HG02884 (cell line): ENCODE measurements around the gene RALB.

Source experiments
- ATAC-seq: cut with Tn5 transposase; IDR thresholded peaks from one replicate; pipeline ENCODE4 v1.9.1; 2021; ENCODE audit warnings: mild to moderate bottlenecking, moderate library complexity; ENCODE audit not compliant: unreplicated experiment

Gene RALB

DNA sequence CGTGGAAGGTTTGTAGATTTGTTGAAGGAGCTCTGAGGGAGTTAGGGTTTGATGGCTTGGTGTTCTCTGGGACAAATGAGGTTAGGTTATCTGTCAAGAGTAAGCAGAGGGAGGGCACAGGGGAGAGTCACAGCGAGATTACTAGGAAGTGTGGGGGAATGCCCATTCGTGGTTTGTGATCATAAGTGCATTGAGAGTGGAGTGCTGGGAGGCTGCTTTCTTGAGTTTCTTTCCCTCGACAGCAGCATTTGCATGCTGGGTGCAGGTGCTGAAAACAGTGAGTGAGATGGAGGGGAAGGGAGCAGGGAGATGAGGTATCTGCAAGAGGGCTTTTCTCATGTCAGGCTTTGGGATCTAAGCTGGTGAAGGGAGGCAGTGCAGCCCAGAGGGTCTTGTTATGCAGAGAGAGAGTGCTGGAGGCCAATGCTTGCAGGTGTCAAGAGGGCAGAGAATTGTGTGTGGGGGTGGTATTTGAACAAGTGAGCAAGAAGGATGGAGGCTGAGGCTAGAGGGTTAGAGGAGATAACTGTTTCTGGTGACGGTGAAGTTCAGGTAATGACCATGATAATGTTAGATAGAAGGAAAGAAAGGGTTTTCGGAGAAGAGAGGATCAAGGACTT, 8.8 kb downstream of the RALB start:
- ATAC-seq, result peak; percentile 81

DNA sequence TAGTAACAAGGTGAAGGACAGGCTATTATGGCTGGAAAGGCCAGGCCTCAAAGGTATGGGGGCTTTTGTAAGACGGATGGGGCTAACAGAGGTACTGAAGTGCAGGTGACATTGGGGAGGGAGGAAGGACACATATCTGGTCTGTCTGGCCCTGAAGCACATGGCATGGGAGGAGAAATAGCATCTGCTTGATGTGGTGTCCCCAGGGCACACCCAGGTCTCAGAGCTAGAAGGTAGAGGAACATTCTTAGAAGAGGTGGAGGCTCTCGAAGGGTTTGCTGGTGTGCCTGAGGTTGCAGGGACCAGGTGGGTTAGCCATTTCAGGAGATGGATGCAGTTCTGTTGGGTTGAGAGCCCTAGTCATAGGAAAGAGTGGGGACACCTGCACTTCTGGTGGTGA, 9.5 kb downstream of the RALB start:
- no peak for ATAC-seq

DNA sequence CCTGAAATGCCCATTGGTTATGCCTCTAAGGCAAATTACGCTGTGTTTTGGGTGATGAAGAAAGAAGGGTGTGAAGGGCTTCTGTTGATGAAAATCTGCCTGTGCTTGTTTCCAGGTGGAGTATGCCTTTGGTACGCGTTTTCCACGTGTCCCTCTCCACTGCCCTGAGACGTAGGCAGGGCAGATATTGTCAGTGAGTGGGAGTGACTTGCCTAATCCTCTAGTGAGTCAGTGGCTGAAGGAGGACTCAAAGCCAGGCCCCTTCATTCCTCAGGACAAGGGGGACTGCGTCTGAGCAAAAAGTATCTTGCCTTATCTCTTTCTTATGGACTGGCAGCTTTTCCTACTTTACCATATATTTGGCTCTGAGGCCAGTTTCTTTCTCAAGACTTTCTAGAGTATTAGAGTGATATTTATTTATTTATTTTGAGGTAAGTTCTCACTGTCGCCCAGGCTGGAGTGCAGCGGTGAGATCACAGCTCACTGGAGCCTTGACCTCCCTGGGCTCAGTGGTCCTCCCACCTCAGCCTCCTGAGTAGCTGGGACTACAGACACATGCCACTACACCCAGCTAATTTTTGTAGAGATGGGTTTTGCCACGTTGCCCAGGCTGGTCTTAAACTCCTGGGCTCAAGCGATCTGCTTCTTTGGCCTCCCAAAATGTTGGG, 10.2 kb downstream of the RALB start:
- ATAC-seq, result no peak

DNA sequence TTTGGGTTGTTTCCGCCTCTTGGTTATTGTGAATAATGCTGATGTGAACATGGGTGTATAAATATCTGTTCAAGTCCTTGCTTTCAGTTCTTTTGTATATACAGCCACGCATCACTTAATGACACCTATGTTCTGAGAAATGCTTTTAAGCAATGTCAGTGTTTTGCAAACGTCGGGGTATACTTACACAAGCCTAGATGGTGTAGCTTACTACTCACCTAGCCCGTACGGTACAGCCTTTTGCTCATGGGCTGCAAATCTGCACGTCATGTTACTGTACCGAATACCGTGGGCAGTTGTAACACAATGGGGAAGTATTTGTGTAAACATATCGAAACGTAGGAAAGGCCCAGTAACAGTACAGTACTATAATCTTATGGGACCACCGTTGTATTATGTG, 12.4 kb downstream of the RALB start:
- ATAC-seq, result peak; percentile 56

DNA sequence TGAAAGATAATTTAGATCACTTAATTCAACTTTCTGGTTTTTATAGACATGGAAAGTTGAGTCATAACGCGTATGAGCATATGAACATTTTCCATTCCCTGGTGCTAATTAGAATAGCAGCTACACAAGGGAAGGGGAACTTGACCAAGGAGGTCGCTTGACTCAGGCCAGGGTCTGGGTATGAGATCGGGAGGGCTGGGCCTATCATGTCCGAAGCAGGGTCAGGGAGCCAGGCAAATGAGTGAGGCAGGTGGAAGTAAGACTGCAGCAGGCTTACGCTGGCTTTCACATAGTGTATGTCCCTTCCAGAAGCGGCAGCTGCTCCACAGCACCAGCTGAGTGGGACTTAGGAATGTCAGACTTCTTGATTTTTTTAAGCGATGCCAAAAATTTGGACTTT, 14.7 kb downstream of the RALB start:
- ATAC-seq, result no peak

DNA sequence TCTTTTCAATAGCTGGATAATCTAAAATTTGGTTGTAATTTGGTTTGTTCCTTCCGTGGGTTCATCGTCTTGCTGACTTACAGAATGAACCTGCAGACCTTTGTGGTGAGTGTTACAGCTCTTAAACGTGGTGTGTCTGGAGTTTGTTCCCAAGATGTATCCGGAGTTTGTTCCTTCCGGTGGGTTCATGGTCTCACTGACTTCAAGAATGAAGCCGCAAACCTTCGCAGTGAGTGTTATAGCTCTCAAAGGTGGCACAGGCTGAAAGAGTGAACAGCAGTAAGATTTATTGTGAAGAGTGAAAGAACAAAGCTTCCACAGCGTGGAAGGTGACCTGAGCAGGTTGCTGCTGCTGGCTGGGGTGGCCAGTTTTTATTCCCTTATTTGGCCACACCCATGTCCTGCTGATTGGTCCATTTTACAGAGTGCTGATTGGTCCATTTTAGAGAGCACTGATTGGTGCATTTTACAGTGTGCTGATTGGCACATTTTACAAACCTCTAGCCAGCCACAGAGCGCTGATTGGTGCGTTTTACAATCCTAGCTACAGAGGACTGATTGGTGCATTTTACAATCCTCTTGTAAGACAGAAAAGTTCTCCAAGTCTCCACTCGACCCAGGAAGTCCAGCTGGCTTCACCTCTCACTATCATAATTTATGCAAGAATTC, 16.6 kb downstream of the RALB start:
- ATAC-seq, result no peak

DNA sequence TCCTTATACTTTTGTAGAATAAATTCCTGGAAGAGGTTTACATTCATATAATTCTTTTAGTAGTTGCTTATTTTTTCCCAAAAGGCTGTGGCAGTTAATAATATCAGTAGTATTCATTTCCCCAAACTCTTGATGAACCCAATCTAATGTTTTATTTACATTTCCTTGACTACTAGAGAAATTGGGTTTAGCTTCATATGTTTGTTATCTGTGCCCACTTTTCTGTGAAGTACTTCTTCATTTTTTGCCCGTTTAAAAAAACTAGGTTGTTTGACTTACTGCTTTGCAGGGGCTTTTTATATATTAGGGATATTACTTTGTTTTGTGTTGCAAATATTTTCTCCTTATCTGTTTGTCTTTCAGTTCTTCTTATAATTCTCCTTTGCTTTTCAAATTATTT, 17.2 kb downstream of the RALB start:
- no peak for ATAC-seq

DNA sequence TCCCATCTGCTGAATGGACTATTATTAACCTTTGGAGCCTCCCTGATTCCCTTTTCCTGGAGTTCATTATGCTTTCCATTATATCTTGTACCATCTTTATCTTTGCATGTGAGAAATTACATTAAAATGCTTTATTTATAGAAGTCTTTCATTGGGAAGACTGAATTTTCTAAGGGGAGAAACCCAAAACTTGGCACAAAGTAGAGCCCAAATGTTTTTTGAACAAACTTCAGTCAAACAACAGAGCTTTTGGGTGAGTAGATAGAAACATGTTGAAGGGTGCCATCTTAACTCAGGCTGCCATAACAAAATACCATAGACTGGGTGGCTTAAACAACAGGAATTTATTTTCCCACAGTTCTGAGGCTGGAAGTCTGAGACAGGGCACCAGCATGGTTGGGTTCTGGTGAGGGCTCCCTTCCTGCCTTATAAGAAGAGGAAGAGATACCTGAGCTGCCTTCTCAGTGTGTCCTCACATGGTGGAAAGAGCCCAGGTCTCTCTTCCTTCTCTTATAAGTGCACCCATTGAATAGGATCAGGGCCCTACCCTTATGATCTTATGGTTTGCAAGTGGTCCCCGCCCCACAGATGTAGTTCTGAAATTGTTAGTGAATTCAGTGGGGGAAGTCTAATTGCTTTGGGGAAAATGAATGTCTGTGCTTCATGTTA, 19.2 kb downstream of the RALB start:
- no peak for ATAC-seq

DNA sequence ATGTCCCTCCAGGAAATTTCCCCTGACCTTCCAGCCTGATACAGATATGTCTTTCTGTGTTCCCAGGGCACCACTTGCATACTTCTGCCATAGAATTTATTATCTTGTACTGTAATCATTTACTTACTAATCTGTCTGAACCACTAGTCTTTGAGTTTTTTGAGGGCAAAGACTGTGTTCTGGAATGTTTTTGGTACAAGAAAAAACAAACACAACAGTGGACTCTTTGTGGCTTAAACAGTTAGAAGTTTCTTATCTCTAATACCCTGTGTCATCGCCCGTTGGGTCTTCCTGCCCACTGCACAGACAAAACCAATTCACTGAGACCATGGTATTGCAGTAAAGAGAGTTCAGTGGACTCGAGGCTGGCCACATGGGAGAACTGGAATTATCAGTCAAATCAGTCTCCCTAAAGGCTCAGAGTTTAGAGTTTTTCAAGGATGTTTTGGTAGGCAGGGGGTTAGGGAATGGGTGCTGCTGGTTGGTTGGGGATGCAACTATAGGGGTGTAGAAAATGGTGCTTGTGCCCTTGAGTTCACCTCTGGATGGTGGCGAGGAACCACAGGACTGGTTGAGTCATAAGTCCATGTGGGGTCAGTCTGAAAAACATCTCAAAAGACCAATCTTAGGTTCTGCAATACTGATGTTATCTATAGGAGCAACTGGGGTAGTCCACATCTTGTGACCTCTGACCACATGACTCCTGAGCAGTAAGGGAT, 20.3 kb downstream of the RALB start:
- no peak for ATAC-seq

DNA sequence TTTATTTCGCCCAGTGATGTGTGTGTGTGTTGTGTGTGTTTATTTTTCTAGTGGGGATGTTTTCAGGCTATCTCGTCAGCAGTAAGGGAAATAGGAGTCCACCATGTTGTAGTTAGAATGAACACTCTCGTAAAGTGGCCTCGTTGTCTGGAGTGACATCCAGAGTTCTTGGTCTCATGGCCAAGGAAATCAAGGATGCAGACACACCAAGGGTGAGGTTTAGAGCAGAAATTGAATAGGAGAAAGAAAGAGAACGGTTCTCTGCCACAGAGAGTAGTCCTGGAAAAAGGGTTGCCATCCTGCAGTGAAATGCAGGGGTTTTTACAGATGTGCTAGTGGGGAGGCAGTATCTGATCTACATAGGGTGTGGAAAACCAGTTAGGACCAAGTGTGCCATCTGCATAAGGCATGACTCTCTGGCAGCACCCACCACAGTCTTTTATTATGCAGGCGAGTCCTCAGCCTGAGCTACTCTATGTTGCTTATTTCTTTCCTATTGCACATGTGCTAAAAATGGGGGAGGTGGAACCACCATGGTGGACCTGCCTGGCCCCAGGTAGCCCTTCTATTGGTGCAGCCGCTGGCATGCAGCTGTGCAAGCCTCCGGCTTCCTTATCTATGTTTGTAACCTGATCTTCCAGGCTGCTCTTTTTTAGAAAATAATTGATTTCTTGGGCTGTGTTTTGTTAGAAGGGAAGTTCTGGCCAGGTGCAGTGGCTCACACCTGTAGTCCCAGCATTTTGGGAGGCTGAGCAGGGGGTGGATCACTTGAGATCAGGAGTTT, 23.2 kb downstream of the RALB start:
- no peak for ATAC-seq

DNA sequence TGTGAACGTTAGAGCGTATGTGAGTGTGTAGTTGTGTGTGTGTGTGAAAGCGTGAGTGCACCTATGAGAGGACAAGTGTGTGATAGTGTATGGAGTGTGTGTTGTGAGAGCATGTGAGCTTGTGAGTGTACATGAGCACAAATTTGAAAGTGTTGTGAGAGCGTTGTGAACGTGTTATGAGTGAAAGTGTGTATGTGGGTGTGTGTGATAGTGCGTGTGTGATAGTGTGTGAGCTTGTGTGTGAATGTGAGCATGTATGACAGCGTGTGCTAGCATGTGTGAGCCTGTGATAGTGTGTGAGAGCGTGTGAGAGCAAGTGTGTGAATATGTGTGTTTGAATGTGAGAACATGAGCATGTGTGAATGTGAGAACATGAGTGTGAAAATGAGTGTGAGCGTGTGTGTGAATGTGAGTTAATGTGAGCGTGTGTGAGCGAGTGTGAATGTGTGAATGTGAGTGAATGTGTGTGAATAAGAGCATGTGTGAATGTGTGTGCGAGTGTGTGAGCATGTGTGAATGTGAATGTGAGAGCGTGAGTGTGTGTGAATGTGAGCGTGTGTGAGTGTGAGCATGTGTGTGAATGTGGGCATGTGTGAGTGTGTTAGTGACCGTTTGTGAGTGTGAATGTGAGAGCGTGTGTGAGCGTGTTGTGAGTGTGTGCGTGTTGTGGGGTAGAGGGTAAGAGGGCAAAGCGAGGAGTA, 25.0 kb downstream of the RALB start:
- ATAC-seq, result no peak

DNA sequence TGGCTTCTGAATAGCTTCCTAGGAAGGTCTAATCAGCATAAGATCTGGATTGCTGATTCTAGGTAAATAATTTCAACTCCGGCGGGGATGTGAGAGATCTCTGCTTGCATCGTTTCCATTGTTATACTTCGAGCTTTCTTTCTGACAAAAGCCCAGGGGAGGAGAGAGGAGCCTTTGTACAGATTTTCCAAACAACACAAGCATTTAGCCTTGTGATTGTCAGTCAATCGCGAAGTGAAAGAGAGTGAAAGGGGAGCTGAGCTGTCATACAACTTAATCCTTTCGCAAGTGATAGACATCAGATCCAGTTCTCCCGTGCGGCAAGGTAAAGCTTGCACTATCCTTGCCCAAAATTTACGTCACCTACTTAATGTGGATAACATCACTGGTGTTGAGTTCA, 26.2 kb downstream of the RALB start:
- no peak for ATAC-seq

DNA sequence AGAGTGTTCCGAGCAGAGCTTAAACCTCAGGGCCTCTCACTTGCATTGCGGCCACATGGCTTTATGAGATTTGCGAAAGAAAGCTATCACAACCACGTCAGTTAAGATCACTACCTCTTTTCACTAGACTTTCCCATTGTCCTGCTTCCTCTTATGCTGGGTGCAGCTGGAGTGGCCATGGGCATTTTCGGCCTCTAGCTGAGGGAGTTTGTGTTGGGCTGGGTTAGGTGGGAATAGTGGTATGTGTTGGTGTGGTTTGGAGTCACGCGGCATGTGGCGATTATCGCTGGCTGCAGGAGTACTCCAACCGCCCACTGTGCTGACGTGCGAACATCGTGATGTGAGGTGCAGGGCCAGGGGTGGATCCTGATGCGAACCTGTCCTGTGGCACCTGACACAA, 27.1 kb downstream of the RALB start:
- no peak for ATAC-seq

DNA sequence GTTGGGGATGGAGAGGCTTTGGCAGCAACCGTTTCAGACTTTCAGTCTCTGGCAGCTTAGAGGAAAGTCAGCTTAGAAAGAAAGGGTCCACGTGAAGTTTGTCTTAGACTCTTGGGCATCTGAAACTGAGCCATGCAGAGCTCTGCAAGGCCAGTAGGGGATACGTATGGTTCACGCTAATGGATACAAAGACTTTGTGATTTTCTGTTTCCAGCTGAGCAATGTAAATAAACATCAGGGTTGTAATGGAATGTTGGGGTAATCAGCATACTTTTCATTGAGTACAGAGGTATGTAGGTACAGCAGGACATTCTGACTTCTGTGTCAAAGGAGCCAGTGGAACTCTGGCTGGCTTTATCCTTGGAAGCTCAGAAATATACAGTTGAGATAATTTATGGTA, 31.0 kb downstream of the RALB start:
- no peak for ATAC-seq

DNA sequence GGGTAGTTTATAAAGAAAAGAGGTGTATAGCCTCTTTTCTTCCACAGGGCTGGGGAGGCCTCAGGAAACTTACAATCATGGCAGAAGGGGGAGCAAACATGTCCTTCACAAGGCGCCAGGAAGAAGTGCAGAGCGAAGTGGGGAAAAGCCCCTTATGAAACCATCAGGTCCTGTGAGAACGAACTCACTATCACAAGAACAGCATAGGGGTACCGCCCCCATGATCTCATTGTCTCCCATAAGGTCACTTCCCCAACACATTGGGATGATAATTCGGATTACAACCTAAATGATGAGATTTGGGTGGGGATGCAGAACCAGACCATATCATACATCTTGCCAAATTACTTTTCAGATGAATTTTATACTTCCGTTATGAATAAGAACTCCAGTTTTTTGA, 32.4 kb downstream of the RALB start:
- no peak for ATAC-seq

DNA sequence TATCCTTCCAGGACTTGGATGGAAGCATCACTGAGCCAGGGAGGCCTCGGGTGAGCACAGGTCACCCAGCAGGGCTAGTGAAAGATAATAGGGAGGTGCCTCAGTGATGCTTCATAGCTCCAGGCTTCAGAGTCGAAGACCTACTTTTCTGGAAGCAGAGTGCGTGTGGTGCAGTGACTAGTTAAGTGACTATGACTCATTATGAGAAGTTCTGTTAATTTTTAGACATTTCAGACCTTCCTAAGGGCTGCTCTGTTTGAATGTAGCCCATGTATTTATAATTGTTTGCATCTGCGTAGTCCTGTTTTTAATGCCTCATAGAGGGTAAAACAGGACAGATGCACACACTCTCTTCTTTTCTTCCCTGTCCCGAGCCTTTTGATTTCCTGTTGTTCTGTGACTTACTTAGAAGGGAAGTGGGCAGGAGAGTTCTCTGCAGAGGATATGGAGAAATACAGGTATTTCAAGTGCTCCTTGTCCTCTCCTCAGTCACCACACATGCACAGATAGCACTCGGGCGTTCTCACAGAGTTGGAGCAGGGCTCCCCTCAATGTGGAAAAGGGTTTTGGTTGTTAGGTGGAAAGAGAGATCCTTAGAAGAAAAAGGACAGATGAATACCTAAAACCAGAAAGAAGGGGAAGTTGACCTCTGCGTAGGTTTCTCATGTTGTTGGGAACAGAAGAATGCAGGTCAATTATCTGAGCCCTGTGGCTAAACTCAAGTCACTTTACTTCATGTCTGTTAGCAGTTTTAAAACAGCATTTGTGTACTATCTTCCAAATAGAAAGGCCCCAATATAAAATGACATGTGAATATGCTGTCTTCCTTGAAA, 34.7 kb downstream of the RALB start:
- ATAC-seq, result peak; percentile 98

DNA sequence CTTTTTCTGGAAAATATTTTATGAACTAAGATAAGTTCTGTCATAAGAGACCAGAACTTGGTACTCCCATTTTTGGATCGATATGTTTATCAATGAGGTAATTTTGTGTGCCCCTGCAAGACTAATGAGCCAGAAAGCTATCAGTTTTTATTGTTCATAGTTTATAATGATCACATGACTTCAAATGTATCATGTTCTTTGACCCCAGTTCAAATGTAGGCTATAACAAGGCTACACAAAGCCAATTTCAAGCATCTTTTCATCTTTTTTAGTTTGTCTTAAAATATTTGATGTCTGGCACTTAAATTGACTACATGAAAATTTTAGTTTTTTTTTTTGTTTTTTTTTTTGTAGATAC, 35.3 kb downstream of the RALB start:
- no peak for ATAC-seq

DNA sequence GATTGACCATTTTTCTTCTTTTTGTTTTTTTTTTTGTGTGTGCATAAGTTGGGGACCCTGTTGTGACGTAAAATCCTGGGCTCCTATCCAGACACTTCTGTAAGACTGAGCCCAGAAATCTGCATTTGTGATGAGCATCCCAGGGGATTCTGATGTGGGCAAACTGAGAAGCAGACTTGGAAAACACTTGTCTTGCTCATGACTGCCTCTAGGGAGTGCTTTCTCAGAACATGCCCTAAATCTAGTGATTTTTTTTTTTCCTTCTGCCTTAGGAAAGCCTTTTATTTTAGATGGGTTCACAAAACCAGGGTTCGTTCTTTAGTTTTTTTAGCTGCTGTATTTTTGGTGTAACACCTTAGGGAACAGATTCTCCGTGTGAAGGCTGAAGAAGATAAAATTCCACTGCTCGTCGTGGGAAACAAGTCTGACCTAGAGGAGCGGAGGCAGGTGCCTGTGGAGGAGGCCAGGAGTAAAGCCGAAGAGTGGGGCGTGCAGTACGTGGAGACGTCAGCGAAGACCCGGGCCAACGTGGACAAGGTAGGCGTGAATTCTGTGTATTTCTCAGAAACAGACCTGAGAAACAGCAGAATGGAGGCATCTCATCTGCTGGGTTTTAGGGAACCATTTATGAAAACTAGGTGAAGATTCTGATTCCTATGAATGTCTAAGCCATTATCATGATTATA, 36.7 kb downstream of the RALB start:
- ATAC-seq, result no peak

DNA sequence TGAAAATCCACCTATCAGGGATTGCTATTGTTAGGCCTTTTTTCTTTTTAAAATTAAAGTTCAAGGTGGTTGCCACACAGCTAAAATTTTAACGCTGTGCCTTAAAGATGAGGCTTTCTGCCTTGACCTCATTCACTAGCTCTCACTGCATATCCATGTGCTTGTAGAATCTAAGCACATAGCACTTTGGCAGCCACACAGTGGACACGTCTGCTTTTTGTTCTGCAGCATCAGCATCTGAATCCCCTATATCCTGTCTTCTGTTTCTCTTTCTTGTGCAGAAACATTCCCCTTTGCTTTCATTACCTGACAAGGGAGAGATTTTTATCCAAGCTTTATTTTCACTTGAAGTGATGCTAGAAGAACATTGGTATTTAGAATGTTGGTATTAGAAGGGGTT, 38.1 kb downstream of the RALB start:
- no peak for ATAC-seq
